ENCODE results near the gene NEO1.

- TF ChIP-seq POLR2A (IDR thresholded peaks at IDR 0.05) (no peak), CTCF (IDR thresholded peaks at IDR 0.05) (no peak)
Observed at GRCh38 chr15:73120269-73120668, 68.0 kb downstream of the NEO1 start.
